Measurements from ENCODE around the gene MMP3. TPM values are rescaled to one million over a fixed set of nuclear protein-coding genes. Genes with fewer than 3 reads are reported as not detected.

MMP3 gene
- total RNA-seq, 1 donor = not detected

DNA sequence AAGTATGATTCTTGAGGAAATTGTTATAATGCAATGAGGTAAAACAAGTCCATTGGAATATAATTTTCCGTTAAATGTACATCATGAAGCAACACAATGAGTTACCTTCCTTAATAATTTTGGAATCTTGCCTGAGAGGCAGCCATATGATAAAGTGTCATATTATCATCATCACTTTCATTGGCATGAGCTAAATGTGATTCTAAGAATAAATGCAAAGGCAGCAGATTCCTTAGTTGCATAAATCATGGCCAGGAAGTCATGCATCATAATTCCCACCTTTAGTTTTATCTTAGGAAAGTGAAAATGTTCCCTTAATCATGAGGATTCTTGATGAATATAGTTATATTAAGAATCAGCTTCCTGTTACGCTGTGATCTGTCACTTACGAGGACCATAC, 31.2 kb downstream of the MMP3 start:
- no peaks in the 10 kb centered on the region for H3K4me1 ChIP-seq (ENCODE audit: insufficient read depth, low read length)
- no peaks in the 10 kb centered on the region for H3K9me3 ChIP-seq (ENCODE audit: low read depth, low read length)
- no peaks in the 10 kb centered on the region for H3K27me3 ChIP-seq (ENCODE audit: insufficient read depth, low read length)
- H3K4me3 ChIP-seq (ENCODE audit: low read length) = no peak overlapping the region

- Histone ChIP-seq H3K4me1 (ENCODE audit: insufficient read depth, low read length) (no peaks in the 10 kb centered on the region), H3K4me3 (ENCODE audit: low read length) (no peak overlapping the region), H3K9me3 (ENCODE audit: low read depth, low read length) (no peaks in the 10 kb centered on the region), H3K27me3 (ENCODE audit: insufficient read depth, low read length) (no peaks in the 10 kb centered on the region)
Measured at GRCh38 chr11:102810950-102811660, 32.3 kb downstream of the MMP3 start.

- Histone ChIP-seq H3K4me3 (ENCODE audit: low read length) (no peak overlapping the region), H3K27me3 (ENCODE audit: insufficient read depth, low read length) (no peaks in the 10 kb centered on the region), H3K9me3 (ENCODE audit: low read depth, low read length) (no peaks in the 10 kb centered on the region), H3K4me1 (ENCODE audit: insufficient read depth, low read length) (no peaks in the 10 kb centered on the region)
Measured at GRCh38 chr11:102809971-102810370, 33.4 kb downstream of the MMP3 start.

- Histone ChIP-seq H3K4me1 (ENCODE audit: insufficient read depth, low read length) (no peaks in the 10 kb centered on the region), H3K4me3 (ENCODE audit: low read length) (no peak overlapping the region), H3K27me3 (ENCODE audit: insufficient read depth, low read length) (peaks cover 5% of the 10 kb centered on the region), H3K9me3 (ENCODE audit: low read depth, low read length) (no peaks in the 10 kb centered on the region)
Measured at GRCh38 chr11:102807921-102808320, 35.5 kb downstream of the MMP3 start.

GRCh38 chr11:102806296-102806695, 37.1 kb downstream of the MMP3 start:
- Histone ChIP-seq H3K27me3 (ENCODE audit: insufficient read depth, low read length) (peaks cover 5% of the 10 kb centered on the region), H3K4me3 (ENCODE audit: low read length) (no peak overlapping the region), H3K4me1 (ENCODE audit: insufficient read depth, low read length) (no peaks in the 10 kb centered on the region), H3K9me3 (ENCODE audit: low read depth, low read length) (no peaks in the 10 kb centered on the region)

DNA sequence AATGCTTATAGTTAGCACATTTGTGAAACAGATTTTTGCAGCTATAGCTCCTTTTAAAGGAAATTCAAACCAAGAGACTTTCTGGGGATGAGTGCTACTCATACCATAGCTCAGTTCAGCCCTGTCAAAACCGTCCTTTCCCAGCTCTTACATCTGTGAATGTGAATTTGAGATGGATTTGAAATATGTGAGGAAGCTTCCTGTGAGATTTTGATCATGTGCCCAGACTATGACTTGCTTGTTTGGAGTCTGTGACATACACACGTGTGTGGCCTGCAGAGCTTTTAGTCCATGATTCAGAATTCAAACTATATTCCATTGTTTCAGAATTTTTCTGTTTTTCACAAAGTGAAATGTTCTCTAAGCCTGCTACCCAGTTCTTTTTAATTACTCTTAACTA, 41.1 kb downstream of the MMP3 start:
- peaks cover 5% of the 10 kb centered on the region for H3K27me3 ChIP-seq (ENCODE audit: insufficient read depth, low read length)
- H3K4me3 ChIP-seq (ENCODE audit: low read length) = no peak overlapping the region
- no peaks in the 10 kb centered on the region for H3K9me3 ChIP-seq (ENCODE audit: low read depth, low read length)
- no peaks in the 10 kb centered on the region for H3K4me1 ChIP-seq (ENCODE audit: insufficient read depth, low read length)

- Histone ChIP-seq H3K4me1 (ENCODE audit: insufficient read depth, low read length) (no peaks in the 10 kb centered on the region), H3K4me3 (ENCODE audit: low read length) (no peak overlapping the region), H3K9me3 (ENCODE audit: low read depth, low read length) (no peaks in the 10 kb centered on the region), H3K27me3 (ENCODE audit: insufficient read depth, low read length) (peaks cover 5% of the 10 kb centered on the region)
Measured at GRCh38 chr11:102800767-102801166, 42.6 kb downstream of the MMP3 start.

DNA sequence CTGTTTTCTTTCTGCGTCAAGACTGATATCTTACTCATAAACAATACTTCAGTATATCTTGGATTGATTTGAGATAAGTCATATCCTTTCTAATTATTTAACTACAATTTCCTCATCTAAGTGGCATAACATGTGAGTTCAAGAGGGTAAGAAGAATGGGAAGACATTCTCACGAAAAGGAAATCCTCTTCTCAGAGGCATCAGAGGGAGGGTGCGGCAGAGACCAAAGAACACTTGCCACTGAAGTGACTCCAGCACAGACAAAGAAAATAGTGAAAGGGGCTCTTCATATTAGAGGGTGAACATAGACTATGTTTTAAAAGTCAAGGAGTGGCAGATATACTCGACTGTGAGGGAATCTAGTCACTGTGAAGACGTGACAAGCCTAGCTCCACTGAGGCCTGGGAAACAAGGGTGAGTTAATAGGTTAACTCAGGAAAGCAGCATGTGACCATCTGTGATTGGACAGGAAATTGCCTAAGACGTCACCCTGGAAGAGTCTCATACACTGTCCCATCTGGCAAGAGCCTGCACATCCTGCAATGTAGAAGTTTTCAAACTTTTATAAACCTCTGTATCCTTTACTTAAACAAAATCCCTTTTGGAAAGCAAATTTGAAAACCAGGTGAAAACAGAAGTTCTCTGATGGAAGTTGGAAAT, 43.6 kb downstream of the MMP3 start:
- no peak overlapping the region for H3K4me3 ChIP-seq (ENCODE audit: low read length)
- no peaks in the 10 kb centered on the region for H3K9me3 ChIP-seq (ENCODE audit: low read depth, low read length)
- H3K4me1 ChIP-seq (ENCODE audit: insufficient read depth, low read length) = no peaks in the 10 kb centered on the region
- H3K27me3 ChIP-seq (ENCODE audit: insufficient read depth, low read length) = peaks cover 5% of the 10 kb centered on the region

DNA sequence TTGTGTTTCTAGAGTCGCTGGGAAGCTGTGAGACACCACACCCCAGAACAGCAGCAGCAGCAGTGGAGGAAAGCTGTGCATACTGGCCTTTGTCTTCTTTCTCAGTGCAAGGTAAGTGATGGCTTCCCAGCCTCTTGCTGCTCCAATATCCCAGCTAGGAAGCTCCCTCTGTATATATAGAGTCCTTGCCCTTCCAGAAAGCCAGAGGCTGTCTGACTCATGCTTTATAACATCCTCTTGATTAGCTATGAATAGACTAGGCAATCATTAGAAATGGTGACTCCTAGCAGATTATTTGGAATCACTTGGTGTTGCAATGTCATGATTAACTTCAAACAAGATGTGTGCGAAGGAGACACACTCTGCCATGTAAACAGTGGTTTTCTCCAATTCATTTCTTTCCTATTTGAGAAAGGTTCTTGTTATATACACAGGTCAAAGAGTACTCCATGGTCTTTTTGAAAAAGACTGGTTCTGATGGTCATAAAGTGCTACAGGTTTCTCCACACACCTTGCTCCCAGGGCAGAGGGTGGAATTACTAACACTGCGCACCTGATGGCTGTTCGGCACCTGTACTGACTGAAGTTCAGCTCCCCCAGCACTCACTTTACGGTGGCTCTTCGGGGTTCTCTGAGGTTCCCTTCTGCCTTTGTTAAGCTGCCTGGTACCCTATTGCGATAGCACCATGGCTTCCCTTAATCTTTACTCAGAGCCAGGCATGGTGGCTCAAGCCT, 45.2 kb downstream of the MMP3 start, which contains the start of gene MMP1:
TSS of gene MMP1 (minus strand) at position 149 of the 735 bp plus-strand sequence. CDS start at position 81, 68 bp downstream.
- H3K4me3 ChIP-seq (ENCODE audit: low read length) = no peak within 1 kb of the TSS
- H3K9me3 ChIP-seq (ENCODE audit: low read depth, low read length) = no peaks in the 10 kb centered on the region
- H3K4me1 ChIP-seq (ENCODE audit: insufficient read depth, low read length) = no peaks in the 10 kb centered on the region
- no peaks in the 10 kb centered on the region for H3K27me3 ChIP-seq (ENCODE audit: insufficient read depth, low read length)

- H3K4me1 ChIP-seq (ENCODE audit: insufficient read depth, low read length) = no peaks in the 10 kb centered on the region
- H3K4me3 ChIP-seq (ENCODE audit: low read length) = no peak overlapping the region
- no peaks in the 10 kb centered on the region for H3K9me3 ChIP-seq (ENCODE audit: low read depth, low read length)
- H3K27me3 ChIP-seq (ENCODE audit: insufficient read depth, low read length) = no peaks in the 10 kb centered on the region
Measured at GRCh38 chr11:102794382-102794781, 49.0 kb downstream of the MMP3 start.

DNA sequence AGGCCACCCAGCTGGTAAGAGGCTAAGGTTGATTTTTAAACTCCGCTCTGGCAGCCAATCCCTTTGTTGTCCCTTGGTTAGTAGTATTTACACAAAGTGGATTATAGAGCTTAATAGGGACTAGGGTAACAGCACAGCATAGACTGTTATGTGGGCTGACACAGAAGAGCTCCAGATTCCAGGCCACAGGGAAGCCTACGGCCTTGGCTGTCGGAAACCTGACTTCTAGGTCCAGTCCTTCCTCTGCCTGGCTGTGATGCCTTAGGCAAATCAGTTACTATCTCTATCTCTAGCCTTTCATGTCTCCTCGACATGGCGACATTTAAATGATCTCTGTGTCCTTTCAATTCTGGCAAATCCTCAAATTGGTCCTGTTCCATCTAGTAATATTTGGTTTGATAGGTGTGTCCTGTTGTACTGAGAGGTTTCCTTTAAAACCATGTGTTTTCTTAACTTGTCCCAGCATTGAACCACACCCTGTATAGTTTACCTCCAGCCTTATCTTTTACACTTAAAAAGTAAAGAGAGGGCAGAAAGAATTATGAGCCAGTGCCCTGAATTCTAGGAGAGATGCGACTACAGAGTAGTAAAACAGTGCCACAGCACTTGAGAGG, 49.6 kb downstream of the MMP3 start:
- Histone ChIP-seq H3K4me1 (ENCODE audit: insufficient read depth, low read length) (no peaks in the 10 kb centered on the region), H3K9me3 (ENCODE audit: low read depth, low read length) (no peaks in the 10 kb centered on the region), H3K4me3 (ENCODE audit: low read length) (no peak overlapping the region), H3K27me3 (ENCODE audit: insufficient read depth, low read length) (no peaks in the 10 kb centered on the region)

GRCh38 chr11:102792604-102793003, 50.8 kb downstream of the MMP3 start:
- H3K4me3 ChIP-seq (ENCODE audit: low read length) = no peak overlapping the region
- no peaks in the 10 kb centered on the region for H3K27me3 ChIP-seq (ENCODE audit: insufficient read depth, low read length)
- no peaks in the 10 kb centered on the region for H3K9me3 ChIP-seq (ENCODE audit: low read depth, low read length)
- no peaks in the 10 kb centered on the region for H3K4me1 ChIP-seq (ENCODE audit: insufficient read depth, low read length)

GRCh38 chr11:102791271-102792036, 52.0 kb downstream of the MMP3 start:
- H3K9me3 ChIP-seq (ENCODE audit: low read depth, low read length) = no peaks in the 10 kb centered on the region
- H3K4me3 ChIP-seq (ENCODE audit: low read length) = no peak overlapping the region
- no peaks in the 10 kb centered on the region for H3K4me1 ChIP-seq (ENCODE audit: insufficient read depth, low read length)
- H3K27me3 ChIP-seq (ENCODE audit: insufficient read depth, low read length) = no peaks in the 10 kb centered on the region

GRCh38 chr11:102788334-102788995, 54.9 kb downstream of the MMP3 start:
- Histone ChIP-seq H3K9me3 (ENCODE audit: low read depth, low read length) (no peaks in the 10 kb centered on the region), H3K4me1 (ENCODE audit: insufficient read depth, low read length) (no peaks in the 10 kb centered on the region), H3K4me3 (ENCODE audit: low read length) (no peak overlapping the region), H3K27me3 (ENCODE audit: insufficient read depth, low read length) (no peaks in the 10 kb centered on the region)
